ENCODE results near the gene RCN2.
"Not testable (repeated sequence)": the region's sequence is repeated elsewhere in the genome, so short reads cannot be mapped to it uniquely, and the experiment has no call there.

Gene RCN2

DNA sequence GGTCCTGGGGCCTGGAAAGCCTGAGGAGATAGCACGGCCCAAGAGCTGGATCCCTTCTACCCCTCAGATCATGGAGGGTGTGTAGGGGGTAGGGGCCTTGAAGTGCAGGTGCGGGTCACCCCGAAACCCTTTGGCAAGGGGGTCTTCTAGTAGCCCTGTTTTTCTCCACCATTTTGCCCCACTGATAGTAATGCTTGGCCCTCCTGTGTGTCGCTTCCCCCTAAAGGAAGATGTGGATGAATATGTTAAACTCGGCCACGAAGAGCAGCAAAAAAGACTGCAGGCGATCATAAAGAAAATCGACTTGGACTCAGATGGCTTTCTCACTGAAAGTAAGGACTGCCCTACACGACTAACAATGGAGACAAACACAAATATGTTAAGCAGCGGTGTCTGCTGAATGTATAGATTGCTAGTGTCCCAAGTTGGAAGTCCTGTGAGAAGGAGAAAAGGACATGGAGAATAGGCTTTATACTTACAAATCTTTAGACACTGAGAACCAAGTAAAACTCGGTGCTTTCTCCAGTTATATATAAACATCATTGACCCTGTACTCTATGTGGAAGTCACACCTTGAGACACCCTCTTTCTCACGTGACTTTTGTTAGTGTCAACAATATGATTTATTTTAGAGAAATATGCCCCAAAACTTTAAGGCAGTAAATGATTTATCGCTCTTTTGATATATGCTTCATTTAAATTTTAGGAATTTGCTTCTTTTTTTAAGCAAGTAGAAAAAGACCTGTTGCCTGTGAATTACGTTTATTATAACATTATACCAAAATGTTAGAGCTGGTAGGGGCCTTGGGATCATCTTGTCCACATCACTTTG, 802 bp downstream of the RCN2 start:
- no peak for DNase-seq

DNA sequence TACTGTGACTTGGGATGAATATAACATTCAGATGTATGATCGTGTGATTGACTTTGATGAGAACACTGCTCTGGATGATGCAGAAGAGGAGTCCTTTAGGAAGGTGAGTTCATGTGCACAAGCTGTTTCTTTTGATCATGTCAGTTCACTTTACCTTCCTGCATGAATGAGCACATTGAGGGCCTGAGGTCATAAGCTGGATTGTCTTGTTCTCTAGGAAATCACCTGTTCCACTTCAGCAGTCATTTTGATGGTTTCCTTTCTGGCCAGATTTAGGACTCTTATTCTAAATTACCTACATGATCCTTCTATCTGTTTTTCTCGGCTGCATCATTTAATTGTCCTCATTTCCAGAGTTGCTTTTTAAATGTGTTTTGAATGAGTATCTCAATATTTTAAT, 4.1 kb downstream of the RCN2 start:
- DNase-seq, result no peak

DNA sequence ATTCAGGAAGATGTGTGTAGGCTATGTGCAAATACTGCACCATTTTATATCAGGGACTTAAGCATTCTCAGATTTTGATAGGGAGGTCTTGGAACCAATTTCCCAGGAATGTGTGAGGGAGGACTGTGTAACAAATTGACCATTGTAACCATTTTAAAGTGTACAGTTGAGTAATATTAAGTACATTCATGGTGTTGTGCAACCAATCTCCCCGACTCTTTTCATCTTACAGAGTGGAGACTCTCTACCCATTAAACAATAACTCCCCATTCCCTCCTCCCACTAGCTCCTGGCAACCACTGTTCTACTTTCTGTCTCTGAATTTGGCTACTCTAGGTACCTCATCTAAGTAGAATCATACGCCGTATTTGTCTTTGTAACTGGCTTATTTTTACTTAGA, 5.1 kb downstream of the RCN2 start:
- DNase-seq, result no peak

DNA sequence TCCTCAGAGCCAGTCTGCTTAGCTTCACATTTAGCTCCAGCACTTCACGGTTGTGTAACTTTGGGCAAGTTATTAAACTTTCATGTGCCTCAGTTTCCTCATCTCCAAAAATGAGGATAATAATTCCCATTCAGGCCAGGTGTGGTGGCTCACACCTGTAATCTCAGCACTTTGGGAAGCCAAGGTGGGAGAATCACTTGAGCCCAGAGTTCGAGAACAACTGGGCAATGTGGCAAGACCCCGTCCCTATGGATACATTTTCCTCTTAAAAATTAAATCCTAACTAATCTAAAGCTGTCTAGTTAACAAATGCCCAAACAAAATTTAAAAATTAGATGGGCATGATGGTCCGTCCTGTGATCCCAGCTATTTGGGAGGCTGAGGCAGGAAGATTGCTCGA, 7.2 kb downstream of the RCN2 start:
- DNase-seq, result no peak

DNA sequence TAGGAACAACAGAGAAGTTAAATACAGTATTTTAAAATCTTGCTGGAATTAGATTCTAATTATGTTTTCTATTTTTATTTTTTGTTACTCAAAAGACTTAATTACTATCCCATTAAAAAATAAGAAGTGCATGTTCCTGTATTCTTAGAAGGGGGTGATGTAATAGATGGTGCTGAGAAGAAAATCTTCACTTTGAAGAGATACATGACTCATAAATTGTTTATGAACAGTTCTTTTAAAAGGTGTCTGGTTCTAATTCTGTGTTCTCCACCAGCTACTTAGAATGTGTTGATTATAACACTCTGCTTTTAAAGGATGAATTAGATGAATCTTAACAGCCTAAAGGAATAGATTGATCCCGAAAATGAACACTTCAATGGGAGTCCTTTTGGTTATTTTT, 8.2 kb downstream of the RCN2 start:
- no peak for DNase-seq

DNA sequence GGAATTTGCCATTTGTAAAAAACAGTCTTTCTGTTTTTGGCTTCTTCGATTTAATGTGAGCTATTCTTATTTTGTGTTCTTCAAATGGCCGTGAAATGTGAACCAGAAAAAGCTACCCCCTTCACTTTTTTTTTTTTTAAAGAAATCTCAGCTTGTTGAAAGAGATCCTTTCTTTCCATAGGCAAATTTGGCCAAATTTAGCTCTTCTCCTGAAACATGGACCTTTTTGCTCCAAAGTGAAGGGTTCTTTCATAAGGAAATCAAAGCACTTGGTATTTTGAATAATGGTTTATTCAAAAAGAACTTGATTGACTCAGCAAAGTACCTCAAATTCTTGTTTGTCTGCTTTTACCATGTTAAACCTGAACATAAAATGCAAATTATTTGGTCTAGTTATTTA, 10.1 kb downstream of the RCN2 start:
- no peak for DNase-seq

DNA sequence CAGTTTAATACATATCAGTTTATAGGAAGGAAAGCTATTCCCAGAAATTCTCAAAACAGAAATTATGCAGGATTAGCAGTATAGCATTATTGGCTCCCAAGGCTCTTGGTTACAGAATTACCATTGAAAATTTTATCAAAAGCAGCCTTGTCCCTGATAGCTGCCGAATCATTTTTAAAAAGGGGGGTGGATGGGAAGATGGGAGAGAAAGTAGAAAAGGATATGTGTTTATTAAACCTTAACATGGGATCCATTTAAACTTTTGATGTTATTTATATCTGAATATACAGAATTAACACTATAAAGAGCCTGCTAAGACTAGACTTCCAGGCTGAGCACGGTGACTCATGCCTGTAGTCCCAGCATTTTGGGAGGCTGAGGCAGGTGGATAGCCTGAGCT, 10.8 kb downstream of the RCN2 start:
- no peak for DNase-seq

DNA sequence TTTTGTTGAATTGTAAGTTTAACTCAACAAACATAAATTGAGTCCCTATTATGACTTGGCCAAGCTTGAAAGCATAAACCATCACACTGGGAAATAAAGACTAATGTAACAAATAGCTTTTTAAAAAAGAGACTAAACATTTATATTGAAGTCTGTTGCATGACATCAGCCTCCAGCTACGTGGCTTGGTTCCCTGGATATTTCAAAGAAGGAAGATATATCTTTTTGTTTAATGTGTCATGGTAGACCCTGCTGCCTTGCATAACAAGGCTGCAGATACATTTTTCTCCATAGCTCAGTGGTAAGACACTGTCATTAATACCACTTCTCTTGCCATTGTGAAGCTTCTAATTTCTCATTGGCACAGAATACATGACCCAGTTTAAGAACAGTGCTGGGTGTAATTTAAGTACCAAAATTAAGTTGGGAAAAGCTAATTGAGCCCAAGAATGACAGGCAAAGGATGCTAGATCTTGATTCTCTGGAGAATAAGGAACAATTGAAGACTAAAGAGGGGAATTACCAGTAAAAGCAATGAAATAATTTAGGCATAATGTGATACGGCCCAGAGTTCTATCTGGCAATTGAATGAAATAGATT, 14.0 kb downstream of the RCN2 start:
- DNase-seq, result no peak

DNA sequence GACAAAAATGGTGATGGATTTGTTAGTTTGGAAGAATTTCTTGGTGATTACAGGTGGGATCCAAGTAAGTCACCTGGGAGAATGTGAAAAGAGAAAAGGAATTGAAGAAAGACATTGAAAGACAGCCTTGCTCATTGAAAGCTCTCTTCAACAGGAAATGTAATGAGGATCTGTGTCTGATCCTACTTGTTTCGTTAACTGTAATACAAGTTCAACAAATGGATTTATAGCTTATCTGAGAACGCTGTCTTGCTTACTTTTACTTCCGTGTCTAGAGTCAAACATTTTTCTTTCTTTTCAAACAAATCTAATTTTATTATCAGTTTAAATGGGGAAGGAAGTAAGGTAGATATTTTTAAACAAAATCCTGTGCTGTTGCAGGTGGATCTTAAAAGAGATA, 15.9 kb downstream of the RCN2 start:
- DNase-seq, result no peak

DNA sequence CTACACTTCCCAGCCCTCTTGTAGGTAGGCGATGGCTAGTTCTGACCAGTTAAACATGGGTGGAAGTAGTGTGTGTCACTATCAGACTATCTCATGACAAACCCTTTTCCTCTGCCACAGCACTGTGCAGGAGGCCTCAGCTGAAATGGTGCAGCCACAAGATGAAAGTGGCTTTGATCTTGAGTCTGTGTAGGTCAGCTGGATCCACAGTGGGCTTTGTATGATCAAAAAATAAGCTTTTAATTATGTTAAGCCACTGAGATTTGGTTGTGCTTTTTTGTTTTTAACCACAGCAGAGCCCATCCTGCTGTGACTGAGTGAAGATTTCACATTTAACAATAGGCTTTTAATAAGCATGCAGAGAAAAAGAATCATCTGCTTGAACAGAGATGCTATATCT, 19.7 kb downstream of the RCN2 start:
- no peak for DNase-seq

DNA sequence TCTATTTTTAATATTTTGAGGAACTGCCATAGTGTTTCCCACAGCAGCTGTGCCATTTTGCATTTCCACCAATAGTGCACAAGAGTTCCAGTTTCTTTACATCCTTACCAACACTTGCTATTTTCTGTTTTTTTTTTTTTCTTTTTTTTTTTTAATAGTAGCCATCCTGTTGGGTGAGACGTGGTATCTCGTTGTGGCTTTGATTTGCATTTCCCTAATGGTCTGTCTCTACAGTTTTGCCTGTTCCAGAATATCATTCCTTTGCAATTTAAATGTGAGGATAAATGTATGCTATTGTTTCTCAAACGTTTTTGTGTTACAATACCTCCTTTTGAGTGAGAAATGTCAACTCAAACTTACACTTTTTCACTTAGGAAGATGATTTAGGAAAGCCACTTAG, 22.4 kb downstream of the RCN2 start:
- DNase-seq, result no peak

DNA sequence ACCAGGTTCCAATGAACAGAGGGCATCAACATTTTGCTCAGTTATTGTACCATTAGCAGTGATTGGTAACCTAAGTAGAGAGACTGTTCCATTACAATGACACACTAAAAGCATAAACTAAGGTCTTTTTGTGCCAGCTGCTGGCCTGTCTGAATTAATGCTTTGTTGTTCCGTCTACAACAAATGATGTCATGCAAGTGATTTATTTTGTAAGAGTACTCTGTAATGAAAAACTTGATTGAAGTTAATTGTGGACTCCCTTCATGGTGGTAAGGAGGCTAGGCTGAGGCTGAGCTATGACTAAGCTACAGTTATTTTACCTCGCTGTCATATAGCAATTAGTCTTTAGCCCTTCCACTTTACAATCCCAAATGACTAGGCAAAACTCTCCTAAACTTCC, 23.2 kb downstream of the RCN2 start:
- no peak for DNase-seq

DNA sequence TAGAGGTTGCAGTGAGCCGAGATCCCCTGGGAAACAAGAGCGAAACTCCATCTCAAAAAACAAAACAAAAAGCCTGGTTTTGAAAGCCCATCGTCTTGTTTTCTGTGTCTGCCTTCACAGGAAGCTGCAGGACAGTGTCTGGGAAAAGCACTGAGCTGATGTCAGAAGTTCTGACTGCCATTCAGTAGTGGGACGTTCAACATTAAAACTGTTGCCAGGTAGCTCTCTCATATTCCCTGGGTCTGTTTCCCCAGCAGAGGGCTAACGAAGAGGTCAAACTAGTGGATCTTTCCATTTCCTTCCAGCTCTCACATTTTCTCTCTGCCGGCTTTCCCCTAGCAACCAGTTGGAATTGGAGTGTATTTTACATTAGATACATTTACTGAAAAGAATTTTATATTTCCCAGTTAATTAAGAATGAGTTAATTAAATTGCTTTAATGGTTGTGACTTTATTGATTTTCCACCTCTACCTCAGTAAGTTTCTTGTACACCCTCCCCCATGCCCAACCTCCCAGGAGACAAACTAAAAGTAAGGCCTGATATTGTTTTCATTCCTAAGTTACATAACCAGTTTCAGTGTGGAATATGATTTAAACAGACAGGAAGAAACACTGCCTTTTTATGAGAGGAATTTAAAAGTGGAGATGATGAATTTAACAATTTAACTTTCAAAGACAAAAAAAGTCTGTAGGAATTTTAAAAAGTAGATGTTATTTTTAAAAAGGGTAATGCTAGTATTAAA, 29.9 kb downstream of the RCN2 start:
- no peak for DNase-seq

DNA sequence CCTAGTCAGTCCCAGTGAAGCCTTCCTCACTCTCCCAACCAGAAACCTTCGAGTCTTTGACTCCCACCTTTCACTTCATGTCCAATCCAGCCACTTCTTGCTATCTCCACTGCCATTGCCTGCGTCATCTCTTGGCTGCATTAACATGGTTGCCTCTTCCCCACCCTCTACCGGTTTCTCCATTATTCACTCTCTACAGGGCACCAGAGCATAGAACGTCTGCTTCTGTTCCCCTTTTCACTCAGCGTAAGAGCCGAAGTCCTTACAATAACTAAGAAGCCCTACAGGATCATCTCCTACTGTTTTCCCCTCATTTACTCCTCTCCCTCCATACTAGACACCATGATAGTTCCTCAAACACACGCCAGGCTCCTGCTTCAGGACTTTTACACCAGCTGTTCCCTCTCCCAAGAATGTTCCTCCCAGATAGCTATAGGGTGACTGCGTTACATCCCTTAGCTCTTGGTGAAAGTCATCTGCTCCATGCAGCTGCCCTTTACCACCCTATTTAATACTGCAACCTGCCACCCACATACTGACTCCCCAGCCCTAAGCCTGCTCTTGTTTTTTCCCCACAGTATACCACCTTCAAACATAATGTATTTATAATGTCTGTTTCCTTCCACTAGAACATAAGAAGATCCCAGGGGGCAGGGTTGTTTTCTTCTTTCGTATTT, 30.9 kb downstream of the RCN2 start:
- DNase-seq, result no peak

DNA sequence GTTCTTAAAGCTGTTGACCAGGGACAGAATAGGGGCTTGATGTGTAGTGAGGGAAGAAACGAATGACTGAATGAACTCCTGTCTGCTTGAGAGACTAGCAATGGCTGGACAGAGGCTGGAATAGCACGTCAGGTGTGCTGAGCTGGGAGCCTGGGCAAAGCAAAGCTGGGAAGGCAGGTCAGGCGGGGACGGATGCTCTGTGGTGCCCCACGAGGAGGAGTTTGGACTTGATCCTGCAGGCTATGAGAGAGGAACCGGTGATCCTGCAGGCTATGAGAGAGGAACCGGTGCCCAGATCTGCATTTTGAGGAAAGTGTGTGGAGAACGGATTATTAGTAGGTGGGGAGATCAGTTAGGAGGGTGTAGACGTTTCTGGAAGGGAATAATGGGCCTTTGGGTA, 32.0 kb downstream of the RCN2 start:
- no peak for DNase-seq

DNA sequence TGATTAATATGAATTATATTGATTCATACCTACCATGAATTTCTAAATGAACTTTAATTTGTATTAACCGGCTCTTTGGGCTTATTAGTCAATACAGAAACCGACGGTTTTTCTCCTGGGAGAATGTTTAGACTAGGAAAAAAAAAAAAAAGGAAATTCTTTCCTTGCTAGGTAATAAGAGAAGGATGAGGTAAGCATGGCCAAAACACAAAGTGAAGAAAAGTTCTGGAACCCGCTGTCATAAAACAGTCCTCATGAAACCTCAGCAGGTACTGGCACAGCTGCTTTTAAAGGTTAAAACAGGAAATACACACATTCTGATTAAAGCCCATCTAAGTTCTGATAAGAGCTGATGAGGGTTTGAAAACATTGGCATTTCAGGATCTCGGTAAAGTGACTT, 32.6 kb downstream of the RCN2 start:
- no peak for DNase-seq

DNA sequence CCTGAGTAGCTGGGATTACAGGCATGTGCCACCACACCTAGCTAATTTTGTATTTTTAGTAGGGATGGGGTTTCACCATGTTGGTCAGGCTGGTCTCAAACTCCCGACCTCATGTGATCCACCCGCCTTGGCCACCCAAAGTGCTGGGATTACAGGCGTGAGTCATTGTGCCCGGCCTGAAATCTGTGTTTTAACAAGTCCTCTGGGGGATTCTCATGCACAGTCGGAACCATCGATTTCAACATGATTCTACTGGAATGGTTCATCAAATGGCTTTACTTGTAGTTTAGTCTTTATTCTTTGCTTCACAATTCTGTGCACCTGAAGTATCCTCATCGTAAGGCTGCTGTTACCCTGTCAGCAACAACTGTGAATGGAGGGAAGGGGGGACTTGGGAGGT, 34.5 kb downstream of the RCN2 start:
- not testable (repeated sequence) for DNase-seq

DNA sequence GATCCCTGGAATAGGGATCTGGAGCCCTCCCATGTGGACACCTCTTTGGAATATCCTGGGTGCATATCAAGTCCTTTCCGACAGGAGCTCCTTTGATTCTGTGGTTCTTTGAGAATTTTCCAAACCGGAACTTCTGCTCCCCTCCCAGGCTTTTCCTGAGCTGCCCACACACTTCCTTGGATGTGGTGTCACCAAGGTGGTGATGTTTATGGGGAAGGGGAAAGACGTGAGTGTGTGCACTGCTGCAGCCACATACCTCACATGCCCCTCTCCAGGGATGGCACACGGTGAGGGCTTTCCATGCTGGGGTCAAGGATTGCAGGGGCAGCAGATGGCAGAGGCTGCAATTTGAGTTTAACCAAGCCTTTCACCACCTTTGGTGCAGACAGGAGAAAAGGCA, 35.5 kb downstream of the RCN2 start:
- DNase-seq, result no peak

DNA sequence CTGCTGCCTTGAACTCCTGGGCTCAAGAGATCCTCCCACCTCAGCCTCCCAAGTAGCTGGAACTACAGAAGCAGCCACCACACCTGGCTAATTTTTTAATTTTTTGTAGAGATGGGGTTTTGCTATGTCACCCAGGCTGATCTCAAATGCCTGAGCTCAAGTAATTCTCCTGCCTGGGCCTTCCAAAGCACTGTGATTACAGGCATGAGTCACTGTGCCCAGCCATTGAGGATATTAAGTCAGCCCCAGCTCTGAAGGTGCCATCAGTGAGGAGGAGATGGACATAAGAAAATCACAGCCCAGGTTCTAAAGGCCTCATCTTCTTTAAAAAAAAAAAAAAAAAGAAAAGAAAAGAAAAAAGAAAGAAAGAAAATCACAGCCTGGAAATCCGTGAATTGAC, 36.8 kb downstream of the RCN2 start:
- DNase-seq, result no peak

DNA sequence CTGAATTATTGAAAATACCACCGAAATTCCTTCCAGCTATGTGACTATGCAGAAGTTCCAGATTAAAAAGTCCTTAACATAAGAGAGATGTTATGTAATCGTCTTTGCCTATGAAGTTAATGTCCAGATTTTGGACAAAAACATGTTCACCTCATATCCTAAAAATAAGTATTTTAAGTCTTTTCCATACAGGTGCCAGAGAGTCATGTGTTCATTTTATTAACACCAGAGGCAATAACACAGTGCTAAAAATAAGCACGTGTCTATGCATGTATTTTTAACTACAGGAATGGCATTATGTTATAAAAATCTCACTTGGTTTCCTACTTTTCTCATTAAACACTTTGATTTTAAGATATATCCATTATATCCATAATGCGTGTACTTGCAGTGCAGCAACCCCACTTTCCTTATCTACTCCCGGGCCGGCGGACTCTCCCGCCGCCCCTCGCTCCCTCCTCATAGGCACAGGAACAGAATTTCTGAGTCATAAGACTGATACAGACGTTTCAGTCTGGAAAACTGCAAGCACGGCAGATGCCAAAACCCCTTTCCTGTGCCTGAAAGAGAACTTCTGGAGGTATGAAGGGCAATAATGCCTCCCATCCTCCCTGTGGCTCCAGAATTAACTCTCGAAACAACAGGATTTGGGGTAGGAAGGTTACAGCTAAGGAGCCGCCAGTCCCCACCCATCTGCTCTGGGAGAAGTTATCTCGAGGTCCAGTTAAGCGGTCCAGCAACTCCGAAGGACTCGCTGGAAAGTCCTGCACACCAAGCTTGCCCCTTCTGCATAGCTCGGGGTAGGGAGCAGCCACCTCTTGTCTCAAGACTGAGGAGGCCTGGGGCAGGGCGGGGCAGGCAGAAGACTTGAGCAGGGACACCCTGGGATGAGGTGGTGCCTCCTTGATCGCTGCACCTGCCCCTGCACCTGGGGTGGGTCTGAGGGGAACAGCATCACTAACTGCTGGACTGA, 41.1 kb downstream of the RCN2 start:
- DNase-seq, result no peak

DNA sequence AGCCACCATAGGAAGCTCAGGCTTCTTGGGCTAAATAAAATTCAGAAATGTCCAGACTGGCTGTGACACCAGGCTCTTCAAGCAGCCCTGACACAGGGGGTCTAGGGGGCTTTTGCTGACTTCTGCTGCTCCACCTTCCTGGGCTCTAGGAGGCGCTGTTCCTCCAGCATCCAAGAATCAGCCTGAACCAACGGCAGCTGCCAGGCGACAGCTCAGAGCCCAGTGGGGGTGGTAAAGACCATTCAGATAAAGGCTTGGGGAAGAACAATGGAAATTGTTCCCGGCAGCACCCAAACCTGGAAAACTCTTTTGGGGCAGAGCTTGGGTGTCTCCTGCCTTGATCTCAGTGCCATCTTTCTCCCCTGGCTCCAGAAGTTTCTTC, 41.8 kb downstream of the RCN2 start:
- peak; percentile 56 to 57 for DNase-seq

DNA sequence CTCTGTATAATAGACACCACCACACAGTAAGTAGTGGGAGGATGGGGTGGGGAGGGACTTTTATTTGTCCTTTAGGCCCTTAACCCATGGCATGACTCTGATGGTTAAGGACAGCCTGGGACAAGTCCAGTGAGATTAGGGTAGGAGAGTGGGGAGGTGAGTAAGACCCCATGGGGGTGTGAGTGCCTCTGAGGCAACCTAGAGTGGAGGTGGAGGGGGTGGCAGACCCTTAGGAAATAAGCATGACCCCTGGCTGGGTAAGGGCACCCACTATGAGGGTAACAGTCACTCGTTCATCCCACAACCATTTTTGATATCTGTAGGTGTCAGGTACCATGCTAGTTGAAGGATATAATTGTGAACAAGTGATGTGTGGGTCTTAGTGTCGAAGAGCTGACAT, 42.4 kb downstream of the RCN2 start:
- no peak for DNase-seq

All from stimulated activated CD4-positive, alpha-beta T cell treated with anti-CD3 and anti-CD28 coated beads, Interleukin-4, amount 100 ng/mL, for 4 hours (primary cell).